ENCODE data around the gene KRTAP5-8. TPM values are rescaled to one million over a fixed set of nuclear protein-coding genes. Genes with fewer than 3 reads are reported as not detected.

KRTAP5-8 gene
- total RNA-seq, 1 donor, result not detected

DNA sequence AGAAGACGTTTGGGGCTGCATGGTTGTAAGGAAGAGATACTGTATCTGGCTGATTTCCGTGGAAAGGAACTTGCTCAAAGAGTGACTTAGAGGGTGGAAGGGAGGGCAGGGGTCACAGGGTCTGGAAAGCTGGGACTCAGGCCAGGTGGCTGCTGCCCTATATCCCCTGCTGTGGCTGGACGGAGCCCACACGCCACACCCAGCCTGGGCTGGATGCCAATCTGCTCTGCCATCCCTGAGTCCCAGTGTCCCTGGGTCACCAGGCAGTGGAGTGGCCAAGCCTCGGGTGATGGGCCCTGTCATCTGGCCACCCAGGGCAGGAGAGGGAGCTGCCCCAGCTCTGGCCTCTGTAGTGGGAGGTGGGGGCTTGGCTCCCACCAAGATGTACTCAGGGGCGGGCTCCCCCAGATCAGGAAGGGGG lies 37.2 kb upstream of the KRTAP5-8 start:
- TF ChIP-seq, protein P1, sequence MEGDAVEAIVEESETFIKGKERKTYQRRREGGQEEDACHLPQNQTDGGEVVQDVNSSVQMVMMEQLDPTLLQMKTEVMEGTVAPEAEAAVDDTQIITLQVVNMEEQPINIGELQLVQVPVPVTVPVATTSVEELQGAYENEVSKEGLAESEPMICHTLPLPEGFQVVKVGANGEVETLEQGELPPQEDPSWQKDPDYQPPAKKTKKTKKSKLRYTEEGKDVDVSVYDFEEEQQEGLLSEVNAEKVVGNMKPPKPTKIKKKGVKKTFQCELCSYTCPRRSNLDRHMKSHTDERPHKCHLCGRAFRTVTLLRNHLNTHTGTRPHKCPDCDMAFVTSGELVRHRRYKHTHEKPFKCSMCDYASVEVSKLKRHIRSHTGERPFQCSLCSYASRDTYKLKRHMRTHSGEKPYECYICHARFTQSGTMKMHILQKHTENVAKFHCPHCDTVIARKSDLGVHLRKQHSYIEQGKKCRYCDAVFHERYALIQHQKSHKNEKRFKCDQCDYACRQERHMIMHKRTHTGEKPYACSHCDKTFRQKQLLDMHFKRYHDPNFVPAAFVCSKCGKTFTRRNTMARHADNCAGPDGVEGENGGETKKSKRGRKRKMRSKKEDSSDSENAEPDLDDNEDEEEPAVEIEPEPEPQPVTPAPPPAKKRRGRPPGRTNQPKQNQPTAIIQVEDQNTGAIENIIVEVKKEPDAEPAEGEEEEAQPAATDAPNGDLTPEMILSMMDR (IDR thresholded peaks at IDR 0.05; ENCODE audit: insufficient read depth, low read length), result no peak
- no peak for DNase-seq (ENCODE audit: low read depth)
- no peak overlapping the region for H3K4me3 ChIP-seq (ENCODE audit: low read depth, low read length)

DNA sequence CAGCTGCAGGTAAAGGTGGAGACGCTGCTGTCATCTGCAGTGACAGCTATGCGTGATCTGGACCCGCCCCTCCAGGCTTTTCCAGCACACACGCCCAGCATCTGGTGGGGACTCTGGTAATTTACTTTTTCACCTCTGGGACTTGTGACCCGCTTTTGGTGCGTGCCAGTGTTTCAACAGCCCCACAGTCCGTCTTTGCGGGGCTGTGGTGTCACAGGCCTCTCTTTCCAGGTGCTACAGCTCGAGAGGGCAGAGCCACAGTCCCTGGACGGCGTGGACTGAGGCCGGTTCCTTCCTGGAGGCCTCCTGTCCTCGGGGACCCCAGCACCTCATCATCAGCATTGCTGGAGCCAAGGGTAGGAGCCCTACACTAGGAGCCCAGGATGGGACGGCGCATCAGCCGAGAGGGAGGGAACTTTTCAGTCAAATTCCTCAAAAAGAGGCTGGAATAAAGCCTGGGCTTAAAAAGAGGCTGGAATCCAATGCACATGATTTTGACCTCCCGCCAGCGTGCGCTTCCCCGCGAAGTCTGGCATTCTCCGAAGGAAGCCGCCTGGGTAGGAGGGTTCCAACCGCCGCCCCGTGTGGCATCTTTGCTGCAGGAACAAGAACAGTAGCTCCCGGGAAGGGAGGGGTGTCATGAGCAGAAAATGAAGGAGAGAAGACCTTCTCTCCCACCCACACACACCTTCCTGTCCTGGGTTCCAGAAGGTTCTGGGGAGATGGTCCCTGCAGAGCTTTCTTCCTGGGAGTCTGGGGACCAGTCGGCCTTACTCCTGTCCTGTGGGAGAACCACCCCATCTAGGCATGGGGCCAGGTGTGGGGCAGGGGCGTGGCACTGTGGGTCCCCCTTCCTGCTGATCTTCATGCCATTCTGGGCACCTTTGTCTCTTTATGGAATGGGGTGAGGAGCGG lies 36.5 kb upstream of the KRTAP5-8 start:
- no peak overlapping the region for H3K4me3 ChIP-seq (ENCODE audit: low read depth, low read length)

DNA sequence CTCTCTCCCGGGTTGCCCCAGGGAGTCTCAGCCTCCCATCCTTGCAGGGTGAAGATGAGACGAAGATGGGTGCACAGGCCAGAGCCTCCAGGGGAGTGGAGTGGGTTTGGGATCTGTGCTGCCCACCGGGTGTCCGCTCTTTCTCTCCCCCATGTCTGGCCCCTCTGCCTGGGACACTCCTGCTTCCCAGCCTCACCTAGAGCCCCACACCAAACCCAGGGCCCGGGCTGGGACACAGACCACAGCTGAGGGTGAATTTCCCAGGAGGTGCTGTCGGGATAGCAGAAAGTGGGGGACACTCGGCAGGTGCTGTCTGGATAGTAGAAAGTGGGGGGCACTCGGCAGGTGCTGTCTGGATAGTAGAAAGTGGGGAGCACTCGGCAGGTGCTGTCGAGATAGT lies 35.8 kb upstream of the KRTAP5-8 start:
- no peak for DNase-seq (ENCODE audit: low read depth)
- TF ChIP-seq, protein P1 (IDR thresholded peaks at IDR 0.05; ENCODE audit: insufficient read depth, low read length), result no peak
- H3K4me3 ChIP-seq (ENCODE audit: low read depth, low read length), result no peak overlapping the region

More for the DNA sequence above, 36.5 kb upstream of the KRTAP5-8 start:
- TF ChIP-seq, protein P1 (IDR thresholded peaks at IDR 0.05; ENCODE audit: insufficient read depth, low read length), result no peak
- DNase-seq (ENCODE audit: low read depth), result no peak

DNA sequence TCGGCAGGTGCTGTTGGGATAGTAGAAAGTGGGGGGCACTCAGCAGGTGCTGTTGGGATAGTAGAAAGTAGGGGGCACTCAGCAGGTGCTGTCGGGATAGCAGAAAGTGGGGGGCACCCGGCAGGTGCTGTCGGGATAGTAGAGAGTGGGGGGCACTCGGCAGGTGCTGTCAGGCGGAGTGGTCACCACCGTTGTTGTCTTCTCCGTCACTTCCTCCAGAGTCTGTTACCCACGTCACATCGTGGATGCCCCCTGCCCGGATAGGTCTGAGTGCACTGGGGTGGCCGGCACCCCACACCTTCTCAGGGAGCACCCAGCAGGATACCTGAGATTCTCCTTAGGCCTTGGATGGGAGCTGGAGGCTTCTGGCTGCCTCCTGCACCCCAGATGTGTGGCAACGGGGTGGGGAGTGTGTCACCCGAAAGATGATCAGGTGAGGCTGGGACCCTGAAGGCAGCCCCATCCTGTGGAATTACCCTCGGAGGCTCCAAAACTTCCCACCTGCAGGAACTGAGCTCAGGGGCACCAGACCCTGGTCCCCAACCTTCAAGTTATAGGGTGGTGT lies 34.9 kb upstream of the KRTAP5-8 start:
- TF ChIP-seq, protein P1 (IDR thresholded peaks at IDR 0.05; ENCODE audit: insufficient read depth, low read length), result no peak
- no peak overlapping the region for H3K4me3 ChIP-seq (ENCODE audit: low read depth, low read length)
- DNase-seq (ENCODE audit: low read depth), result no peak

DNA sequence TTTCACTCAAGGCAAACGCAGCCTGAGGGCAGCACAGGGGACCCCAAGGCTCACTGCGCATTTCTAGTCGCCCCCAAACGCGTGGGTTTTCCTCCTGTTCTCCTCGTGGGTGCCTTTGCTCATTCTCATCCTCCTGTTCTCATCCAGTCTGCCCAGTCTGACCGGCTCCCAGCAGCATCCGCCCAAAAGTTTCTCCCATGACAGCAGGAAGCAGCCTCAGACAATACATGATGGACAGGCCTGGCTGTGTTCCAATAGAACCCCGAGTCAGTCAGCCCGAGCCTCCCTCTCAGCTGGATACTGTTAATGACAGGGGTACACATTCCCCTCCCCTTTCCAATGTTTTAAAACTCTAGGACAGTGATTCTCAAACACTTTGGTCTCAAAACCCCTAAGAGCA lies 33.3 kb upstream of the KRTAP5-8 start:
- no peak for DNase-seq (ENCODE audit: low read depth)
- TF ChIP-seq, protein P1 (IDR thresholded peaks at IDR 0.05; ENCODE audit: insufficient read depth, low read length), result no peak
- no peak overlapping the region for H3K4me3 ChIP-seq (ENCODE audit: low read depth, low read length)

DNA sequence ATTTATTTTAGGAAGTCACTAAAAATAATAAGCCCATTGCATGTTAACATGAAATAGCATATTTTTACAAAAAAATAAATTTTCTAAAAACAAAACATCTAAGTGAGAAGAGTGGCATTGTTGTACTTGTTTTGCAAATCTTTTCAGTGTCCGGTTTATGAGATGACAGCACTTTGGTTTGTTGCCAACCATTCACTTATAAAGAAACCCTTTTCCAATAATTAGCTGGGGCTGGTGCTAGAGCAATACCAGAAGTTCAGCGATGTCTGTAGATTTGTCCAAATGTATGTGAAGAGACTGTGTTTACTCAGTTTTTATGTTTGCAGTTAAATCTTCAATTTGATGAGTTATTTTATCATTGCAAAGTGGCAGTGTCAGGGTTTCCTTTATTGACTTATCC lies 32.8 kb upstream of the KRTAP5-8 start:
- TF ChIP-seq, protein P1 (IDR thresholded peaks at IDR 0.05; ENCODE audit: insufficient read depth, low read length), result no peak
- no peak for DNase-seq (ENCODE audit: low read depth)

More for the DNA sequence above, 32.8 kb upstream of the KRTAP5-8 start:
- no peak overlapping the region for H3K4me3 ChIP-seq (ENCODE audit: low read depth, low read length)
